WI38 (cell line): ENCODE results near the gene IFFO2.

Source experiments
- H3K4me3 ChIP-seq: 2 replicates; pipeline ENCODE4 v1.5.1; 2011; ENCODE audit warnings: low read depth, mild to moderate bottlenecking, control low read depth, low read length
- TF ChIP-seq, protein P1 (sequence below): IDR thresholded peaks from 2 replicates; pipeline ENCODE4 v1.5.1; 2012; ENCODE audit warnings: low read depth, mild to moderate bottlenecking, control low read depth, low read length

The IFFO2 gene

DNA sequence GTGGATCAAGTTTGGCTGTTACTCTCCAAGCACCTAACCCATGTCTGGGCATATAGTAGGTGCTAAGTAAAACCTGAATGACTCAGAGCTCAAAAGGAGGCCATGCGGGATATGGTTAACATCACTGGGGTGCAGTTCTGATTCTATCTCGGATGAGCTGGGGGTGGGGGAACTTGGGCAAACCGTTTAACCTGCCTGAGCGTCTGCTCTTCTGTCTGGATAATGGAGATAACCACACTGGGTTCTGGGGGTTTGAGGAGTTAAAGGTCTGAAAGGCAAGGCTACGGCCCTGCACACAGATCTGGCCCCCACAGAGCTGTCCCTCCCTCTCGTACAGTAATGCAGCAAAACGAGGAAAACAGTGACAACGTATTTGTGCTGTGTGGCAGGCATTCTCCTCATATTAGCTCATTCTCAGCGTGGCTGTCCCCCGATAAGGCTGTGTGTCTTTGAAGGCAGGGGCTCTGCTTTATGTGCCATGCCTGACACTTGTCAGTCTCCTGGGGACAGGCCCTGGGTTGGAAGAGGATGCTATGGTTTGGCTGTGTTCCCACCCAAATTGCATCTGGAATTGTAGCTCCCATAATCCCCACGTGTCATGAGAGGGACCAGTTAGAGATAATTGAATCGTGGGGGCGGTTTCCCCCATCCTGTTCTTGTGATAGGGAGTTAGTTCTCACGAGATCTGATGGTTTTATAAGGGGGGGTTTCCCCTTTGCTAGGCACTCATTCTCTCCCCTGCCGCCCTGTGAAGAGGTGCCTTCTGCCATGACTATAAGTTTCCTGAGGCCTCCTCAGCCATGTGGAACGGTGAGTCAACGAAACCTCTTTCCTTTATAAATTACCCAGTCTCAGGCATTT is 47.3 kb downstream of the IFFO2 start:
- no peak overlapping the region for H3K4me3 ChIP-seq
- TF ChIP-seq, protein P1, sequence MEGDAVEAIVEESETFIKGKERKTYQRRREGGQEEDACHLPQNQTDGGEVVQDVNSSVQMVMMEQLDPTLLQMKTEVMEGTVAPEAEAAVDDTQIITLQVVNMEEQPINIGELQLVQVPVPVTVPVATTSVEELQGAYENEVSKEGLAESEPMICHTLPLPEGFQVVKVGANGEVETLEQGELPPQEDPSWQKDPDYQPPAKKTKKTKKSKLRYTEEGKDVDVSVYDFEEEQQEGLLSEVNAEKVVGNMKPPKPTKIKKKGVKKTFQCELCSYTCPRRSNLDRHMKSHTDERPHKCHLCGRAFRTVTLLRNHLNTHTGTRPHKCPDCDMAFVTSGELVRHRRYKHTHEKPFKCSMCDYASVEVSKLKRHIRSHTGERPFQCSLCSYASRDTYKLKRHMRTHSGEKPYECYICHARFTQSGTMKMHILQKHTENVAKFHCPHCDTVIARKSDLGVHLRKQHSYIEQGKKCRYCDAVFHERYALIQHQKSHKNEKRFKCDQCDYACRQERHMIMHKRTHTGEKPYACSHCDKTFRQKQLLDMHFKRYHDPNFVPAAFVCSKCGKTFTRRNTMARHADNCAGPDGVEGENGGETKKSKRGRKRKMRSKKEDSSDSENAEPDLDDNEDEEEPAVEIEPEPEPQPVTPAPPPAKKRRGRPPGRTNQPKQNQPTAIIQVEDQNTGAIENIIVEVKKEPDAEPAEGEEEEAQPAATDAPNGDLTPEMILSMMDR, result no peak

DNA sequence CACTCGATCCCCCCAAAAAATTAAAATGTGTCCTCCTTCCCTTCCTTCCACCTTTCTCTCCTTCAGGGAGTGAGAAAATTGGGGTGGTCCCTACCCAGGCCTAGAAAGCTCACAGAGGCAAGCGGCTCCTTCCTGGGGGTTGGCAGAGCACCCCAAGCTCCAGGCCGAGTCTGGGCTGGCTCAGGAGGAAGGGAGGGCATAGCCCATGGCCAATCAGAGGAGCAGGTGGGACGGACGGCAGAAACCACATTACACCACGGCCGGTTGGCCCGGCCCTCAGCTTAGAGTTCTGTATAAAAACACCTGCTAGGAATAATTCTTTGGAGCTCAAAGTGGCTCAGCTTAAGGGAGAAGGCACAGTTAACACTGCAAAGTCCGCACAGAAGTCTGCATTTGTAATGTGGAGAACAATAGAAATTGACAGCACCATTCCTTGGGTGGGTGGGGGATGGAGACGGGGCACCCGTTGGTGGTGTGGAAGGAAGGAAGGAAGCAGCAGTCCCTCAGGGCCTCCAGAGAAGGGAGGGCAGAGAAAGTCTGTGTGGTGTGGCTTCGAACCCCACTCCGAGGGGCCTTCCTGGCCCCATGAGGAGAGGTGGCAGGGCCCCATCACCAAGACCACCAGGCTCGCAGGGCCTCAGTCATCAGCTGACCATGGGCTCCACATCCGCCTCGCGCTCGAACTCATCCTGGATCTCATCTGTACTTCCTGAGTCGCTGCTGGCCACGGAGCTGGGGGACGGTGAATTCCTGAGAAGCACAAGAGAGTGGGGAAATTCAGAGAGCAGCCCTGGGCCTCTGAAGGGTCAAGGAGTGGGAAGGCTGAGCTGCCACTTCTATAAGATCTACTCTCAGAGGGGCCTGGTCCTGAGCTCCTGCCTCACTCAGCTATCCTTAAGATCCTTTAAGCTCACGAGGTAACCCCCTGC is 48.3 kb downstream of the IFFO2 start:
- H3K4me3 ChIP-seq, result no peak overlapping the region
- TF ChIP-seq, protein P1, result no peak

DNA sequence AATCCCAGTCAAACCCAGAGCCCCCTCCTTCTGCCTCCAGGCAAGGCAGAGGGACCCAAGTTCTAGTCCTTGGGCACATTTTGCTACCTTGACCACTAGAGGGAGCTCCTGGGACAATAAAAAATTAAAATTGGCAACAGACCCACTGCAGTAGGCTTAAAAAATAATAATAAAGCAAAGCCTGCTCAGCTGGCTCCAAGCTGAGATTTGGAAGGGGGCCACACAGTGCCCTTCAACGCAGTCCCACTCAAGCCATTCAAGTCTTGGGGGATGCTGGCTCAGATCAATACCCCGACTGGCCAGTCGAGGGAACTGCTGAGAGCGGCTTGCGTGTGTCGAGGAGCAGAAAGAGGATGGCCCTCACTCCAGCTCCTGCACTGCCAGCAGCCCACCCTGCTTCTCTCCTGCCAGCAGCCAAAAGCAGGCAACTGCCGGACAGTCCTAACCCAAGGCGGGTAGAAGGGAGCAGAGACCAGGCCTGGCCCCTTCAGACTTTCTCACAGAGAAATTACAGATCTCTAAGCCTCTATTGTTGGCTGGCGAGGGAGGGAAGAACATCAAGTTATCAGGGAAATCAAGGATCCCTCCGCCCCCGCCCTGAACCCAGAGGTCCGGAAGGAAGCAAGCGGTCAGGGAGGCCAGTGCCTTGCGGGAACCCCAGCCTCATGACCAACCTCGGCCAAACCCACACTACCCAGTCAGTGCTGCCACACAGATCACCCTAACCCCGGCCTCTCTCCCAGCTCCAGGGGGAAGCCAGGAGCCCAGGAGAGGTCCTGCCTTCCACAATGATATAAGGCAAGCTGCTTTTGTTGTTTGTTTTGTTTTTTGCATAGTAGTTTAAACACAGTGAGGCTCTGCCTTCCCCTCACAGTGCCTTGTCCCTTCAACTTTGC is 49.2 kb downstream of the IFFO2 start:
- TF ChIP-seq, protein P1, result peak; percentile 70
- H3K4me3 ChIP-seq, result no peak overlapping the region

DNA sequence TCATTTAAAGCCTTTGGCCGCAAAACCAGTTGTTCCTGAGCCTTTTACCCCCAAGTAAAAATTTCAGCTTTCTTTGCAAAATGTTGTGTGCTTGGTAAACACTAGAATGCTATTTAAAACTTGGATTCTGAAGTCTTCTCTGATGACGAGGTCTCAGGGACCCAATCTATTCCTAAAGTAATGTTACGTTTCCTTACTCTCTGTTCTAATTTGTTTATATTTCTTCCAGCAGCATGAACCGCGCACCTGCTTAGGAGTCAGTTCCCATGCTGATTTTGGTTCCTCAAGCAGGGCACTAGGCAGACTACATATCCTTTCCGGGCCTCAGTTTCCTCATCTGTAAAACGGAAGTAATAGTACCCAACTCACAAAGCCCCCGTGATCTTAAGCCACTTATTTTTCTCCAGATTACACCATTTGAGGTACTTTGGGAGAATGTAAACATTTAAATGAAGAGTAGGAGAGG is 53.2 kb downstream of the IFFO2 start:
- peak overlapping the region; percentile 81 for H3K4me3 ChIP-seq
- TF ChIP-seq, protein P1, result no peak

DNA sequence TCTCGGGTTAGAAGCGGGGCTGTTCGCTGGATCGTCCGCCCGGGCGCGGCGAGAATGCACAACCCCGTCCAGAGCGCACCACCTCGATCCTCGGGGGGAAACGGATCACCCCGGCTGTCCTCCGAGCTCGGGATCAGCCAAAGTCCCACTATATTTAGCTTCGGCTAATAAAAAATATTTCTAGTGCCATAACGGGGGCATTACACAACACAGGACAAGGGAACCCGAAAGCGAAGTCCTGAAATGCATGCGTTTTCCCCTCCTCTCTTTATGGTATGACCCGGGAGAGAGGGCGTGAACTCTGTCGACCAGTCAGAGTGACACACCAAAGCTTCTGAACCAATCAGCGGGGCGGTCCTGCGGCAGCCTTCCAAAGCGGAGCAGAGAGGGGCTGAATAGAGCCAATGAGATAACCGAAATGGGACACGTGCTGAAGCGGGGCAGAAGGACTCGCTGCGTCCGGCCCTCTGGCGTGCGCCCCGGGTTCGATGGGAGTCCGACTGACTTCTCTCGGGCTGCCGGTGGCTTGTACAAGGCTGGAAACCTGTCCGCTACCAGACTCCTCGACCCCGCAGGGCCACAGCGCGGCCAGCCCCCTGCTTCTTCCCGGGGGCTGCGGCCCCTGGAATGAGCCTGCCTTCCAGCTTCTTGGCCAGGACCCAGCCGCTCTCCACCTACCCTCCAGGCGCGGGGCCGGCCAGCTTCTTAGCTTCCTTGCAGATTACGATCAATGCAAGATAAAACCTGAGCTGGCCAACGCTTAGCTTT is 53.8 kb downstream of the IFFO2 start, which contains the start of gene ALDH4A1:
Gene ALDH4A1 (minus strand): TSS at position 33 of the 768 bp plus-strand sequence. CDS start 32 bp downstream, at position 1.
- H3K4me3 ChIP-seq, result peak within 1 kb of the TSS; percentile 81
- TF ChIP-seq, protein P1, result no peak

DNA sequence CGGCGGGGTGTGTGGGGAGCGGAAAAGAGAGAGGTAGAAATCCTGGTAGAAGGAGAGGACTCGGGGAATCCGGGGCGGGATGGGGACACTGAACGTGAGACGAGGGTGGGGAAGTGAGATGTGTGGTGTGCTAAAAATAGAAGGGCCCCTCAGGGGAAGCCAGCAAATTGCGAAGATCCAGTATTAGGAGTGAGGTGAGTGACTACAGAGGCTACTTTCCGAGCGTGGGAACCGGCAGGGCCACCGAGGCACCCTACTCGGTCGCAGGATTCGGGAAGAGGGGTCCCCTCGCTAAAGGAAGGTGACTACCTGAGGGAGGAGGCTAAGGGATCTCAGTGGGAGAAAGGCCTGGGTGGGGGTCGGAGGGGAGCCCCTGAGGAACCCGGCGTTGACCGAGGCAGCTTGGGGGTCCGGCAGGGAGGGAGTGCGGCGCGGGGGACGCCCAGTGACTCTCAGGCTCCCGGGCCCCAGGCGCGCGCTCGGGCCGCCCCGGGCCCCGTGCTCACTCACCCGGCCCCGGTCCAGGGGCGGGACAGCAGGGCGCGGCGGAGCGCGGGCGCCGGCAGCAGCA is 54.4 kb downstream of the IFFO2 start:
- TF ChIP-seq, protein P1, result no peak
- peak overlapping the region; percentile 81 for H3K4me3 ChIP-seq
